Pons (tissue), 1 donor: ENCODE measurements around the gene ZBTB45.
A peak's percentile ranks its signal among the peaks of the same experiment; 100 is the strongest.
"Not testable (repeated sequence)": the region's sequence is repeated elsewhere in the genome, so short reads cannot be mapped to it uniquely, and the experiment has no call there.

ENCODE experiments used
- DNase-seq: peaks from one replicate; pipeline ENCODE4 v3.0.0-alpha.2; 2016; ENCODE audit warnings: low spot score

ZBTB45 gene

DNA sequence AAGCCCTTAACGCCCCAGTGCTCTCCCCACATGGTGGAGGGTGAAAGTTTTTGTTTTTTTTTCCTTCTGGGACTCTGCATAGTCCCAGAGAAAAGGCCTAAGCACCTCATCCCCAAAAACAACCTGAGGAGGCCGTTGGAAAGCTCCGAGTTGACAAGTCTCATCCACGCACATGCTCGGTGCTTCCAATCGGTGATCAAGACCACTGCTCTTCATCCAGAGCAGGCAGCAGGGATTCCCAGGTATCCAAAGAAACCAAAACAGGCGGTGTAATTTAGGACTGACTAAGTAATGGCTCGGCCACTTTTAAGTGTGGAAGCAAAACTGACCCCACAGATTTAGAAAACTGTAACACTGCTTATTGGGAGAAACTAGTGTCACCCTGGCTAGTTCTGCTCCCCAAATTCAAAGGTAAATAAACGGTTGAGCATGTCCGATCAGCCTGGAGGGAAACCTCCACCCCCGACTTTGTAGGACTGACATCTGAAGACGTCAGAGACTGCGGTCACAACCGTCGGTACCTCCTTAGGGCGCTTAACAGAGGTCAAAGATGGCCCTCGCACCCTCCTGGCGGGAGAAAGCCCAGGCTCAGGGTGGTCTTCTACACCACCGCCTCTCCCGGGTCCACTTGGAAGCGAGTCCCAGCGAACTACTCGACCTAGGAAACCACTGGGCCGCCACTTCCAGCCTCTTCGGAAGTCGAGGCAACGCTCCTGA, 44.5 kb downstream of the ZBTB45 start:
- DNase-seq, result no peak

GRCh38 chr19:58474291-58474996, 45.2 kb downstream of the ZBTB45 start:
- no peak for DNase-seq

DNA sequence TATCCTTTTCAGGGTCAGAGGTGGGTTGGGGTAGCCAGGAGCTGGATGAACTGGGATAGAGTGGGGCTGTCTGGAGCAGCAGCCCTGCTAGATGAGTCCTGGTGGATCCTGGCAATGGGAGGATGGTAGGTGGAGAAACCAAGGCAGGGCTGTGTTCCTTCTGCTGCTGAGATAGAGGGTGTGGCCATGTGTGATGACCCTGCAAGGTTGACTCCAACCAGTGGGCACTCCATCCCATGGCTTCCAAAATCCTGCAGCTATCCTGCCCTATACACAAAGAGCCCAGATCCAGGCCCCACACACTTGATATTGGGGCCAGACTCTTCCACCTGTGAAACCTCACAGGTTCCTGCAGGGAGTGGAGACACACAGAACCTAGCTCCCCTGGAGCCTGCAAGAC, 45.8 kb downstream of the ZBTB45 start:
- DNase-seq, result no peak

GRCh38 chr19:58471736-58472135, 47.9 kb downstream of the ZBTB45 start:
- DNase-seq, result no peak

DNA sequence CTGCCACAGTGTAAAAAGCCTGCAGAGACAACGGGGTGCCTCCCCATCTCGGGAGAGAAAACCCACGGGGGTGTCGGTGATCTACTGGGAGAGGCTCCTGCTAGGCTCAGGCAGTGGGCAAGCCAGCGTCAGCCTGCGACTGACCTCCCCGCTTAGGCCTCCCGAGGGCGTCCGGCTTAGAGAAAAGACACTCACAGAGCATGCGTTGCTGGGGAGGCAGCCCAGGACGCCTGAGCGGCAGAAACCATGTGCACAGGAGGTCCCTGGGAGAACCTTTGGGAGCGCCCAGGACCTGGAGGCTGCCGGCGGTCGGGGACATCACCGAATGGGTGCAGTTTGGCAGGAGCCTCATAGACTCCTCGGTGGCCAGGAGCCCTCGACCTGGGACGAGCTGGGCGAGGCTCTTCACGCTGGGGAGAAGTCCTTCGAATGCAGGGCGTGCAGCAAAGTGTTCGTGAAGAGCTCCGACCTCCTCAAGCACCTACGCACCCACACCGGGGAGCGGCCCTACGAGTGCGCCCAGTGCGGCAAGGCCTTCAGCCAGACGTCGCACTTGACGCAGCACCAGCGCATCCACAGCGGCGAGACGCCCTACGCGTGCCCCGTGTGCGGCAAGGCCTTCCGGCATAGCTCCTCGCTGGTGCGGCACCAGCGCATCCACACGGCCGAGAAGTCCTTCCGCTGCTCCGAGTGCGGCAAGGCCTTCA, 48.6 kb downstream of the ZBTB45 start:
- not testable (repeated sequence) for DNase-seq

- DNase-seq, result no peak
Observed at GRCh38 chr19:58469241-58470013, 50.2 kb downstream of the ZBTB45 start.

- no peak for DNase-seq
Observed at GRCh38 chr19:58468216-58468839, 51.3 kb downstream of the ZBTB45 start.

- DNase-seq, result peak; percentile 96
Observed at GRCh38 chr19:58466760-58467589, 52.6 kb downstream of the ZBTB45 start, which contains the start of gene ZNF324. Gene ZNF324 (plus strand): TSS chr19:58467080. CDS start chr19:58469186, 2,106 bp downstream.

- DNase-seq, result no peak
Observed at GRCh38 chr19:58466089-58466759, 53.4 kb downstream of the ZBTB45 start.
